Sigmoid colon (tissue), 4 donors: Measurements from ENCODE around the gene ST8SIA1.

Experiments used
- EP300 ChIP-seq, 4 donors: sonication (generic); formaldehyde crosslinking; IDR thresholded peaks; one replicate each; pipeline ENCODE4 v1.6.1; 2017; ENCODE audit warnings: antibody characterized with exemption in 4 of 4
- POLR2A ChIP-seq, 2 donors: fragments of 450-650 bp; IDR thresholded peaks; one replicate each; pipeline ENCODE4 v1.6.1; 2016; ENCODE audit warnings: antibody characterized with exemption in 2 of 2, mild to moderate bottlenecking in 2 of 2, moderate library complexity in 2 of 2
- POLR2AphosphoS5 ChIP-seq, 4 donors: sonication (generic); formaldehyde crosslinking; IDR thresholded peaks; one replicate each; pipeline ENCODE4 v1.6.1; 2017; ENCODE audit warnings: antibody characterized with exemption in 4 of 4
- TF ChIP-seq, protein P1 (sequence below), 4 experiments: fragments of 450-650 bp in 3 of 4; fragments of 200-600 bp in 1 of 4; IDR thresholded peaks; one replicate each; pipeline ENCODE4 v1.5.1; 2016 to 2019; ENCODE audit warnings: antibody characterized with exemption in 4 of 4, mild to moderate bottlenecking in 3 of 4, moderate library complexity in 2 of 4

DNA sequence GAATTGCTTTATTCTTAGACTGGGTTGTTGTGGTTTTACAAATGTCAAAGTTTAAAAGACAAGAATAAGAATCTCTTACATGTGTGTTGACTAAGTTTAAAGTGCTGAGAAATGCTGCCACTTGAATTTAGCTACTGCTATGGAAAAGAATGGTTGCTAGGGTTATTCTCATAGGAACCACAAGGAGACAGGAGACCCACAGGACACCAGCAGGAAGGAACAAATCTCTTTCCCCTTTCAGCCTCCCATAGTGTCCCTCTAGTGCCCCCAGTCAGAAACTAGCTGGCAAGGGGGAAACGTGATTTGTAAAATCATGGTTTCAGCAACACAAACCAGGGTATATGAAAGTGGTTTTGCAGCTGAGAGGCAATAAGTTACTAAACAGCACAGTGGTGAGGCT, 102.7 kb downstream of the ST8SIA1 start:
- TF ChIP-seq POLR2A (IDR thresholded peaks at IDR 0.05): no peak
- TF ChIP-seq, protein P1, sequence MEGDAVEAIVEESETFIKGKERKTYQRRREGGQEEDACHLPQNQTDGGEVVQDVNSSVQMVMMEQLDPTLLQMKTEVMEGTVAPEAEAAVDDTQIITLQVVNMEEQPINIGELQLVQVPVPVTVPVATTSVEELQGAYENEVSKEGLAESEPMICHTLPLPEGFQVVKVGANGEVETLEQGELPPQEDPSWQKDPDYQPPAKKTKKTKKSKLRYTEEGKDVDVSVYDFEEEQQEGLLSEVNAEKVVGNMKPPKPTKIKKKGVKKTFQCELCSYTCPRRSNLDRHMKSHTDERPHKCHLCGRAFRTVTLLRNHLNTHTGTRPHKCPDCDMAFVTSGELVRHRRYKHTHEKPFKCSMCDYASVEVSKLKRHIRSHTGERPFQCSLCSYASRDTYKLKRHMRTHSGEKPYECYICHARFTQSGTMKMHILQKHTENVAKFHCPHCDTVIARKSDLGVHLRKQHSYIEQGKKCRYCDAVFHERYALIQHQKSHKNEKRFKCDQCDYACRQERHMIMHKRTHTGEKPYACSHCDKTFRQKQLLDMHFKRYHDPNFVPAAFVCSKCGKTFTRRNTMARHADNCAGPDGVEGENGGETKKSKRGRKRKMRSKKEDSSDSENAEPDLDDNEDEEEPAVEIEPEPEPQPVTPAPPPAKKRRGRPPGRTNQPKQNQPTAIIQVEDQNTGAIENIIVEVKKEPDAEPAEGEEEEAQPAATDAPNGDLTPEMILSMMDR (IDR thresholded peaks at IDR 0.05): no peak
- TF ChIP-seq EP300 (IDR thresholded peaks at IDR 0.05): no peak
- no peak for TF ChIP-seq POLR2AphosphoS5 (IDR thresholded peaks at IDR 0.05)
